GM23338 (cell line): ENCODE results near the gene GBE1.
"Not testable (repeated sequence)": the region's sequence is repeated elsewhere in the genome, so short reads cannot be mapped to it uniquely, and the experiment has no call there.

Experiments
- CTCF ChIP-seq, 2 experiments: fragments of 200-600 bp in 1 of 2; sonication (generic) in 1 of 2; conservative IDR thresholded peaks; 2 replicates each; pipeline versions ENCODE4 v1.5.1 to v1.6.1; 2016 to 2017; ENCODE audit warnings: antibody characterized with exemption in 2 of 2, low read depth in 2 of 2, mild to moderate bottlenecking in 2 of 2, moderate library complexity in 1 of 2
- ETS1 ChIP-seq: IDR thresholded peaks from 2 replicates; pipeline ENCODE4 v1.6.1; 2016; ENCODE audit warnings: antibody characterized with exemption
- EZH2 ChIP-seq: fragments of 200-600 bp; sonication (generic); IDR thresholded peaks from one replicate; pipeline ENCODE4 v1.8.0; 2017; ENCODE audit warnings: antibody characterized with exemption, mild to moderate bottlenecking, low read depth; ENCODE audit not compliant: unreplicated experiment
- EZH2phosphoT487 ChIP-seq: fragments of 200-600 bp; sonication (generic); IDR thresholded peaks from one replicate; pipeline ENCODE4 v1.8.1; 2018; ENCODE audit warnings: antibody characterized with exemption; ENCODE audit not compliant: unreplicated experiment
- POLR2AphosphoS5 ChIP-seq: IDR thresholded peaks from 2 replicates; pipeline ENCODE4 v1.6.1; 2016; ENCODE audit warnings: antibody characterized with exemption, low read depth
- REST ChIP-seq: IDR thresholded peaks from one replicate; pipeline ENCODE4 v1.6.1; 2018; ENCODE audit warnings: antibody characterized with exemption; ENCODE audit not compliant: unreplicated experiment

GRCh38 chr3:81767250-81767859 lies 5.9 kb upstream of the GBE1 start:
- TF ChIP-seq CTCF (conservative IDR thresholded peaks at IDR 0.05; ENCODE audit: low read depth in 2 of 2); POLR2AphosphoS5; EZH2; ETS1; EZH2phosphoT487; REST: not testable (repeated sequence)
